GM18873 (cell line): ENCODE measurements around the gene ARTN.

Experiments used
- ATAC-seq: cut with Tn5 transposase; IDR thresholded peaks from one replicate; pipeline ENCODE4 v1.9.1; 2021; ENCODE audit warnings: mild to moderate bottlenecking, moderate library complexity, moderate number of reproducible peaks; ENCODE audit not compliant: unreplicated experiment, low FRiP score

Gene ARTN

DNA sequence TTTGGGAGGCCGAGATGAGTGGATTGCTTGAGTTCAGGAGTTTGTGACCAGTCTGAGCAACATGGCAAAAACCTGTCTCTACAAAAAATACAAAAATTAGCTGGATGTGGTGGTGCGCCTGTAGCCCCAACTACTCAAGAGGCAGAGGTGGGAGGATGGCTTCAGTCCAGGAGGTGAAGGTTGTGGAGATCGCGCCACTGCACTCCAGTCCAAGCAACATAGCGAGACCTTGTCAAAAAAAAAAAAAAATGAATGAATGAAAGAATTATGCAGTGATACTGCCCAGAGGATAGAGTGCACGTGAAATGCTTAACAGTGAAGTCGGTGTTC, 35.8 kb downstream of the ARTN start:
- ATAC-seq = no peak

DNA sequence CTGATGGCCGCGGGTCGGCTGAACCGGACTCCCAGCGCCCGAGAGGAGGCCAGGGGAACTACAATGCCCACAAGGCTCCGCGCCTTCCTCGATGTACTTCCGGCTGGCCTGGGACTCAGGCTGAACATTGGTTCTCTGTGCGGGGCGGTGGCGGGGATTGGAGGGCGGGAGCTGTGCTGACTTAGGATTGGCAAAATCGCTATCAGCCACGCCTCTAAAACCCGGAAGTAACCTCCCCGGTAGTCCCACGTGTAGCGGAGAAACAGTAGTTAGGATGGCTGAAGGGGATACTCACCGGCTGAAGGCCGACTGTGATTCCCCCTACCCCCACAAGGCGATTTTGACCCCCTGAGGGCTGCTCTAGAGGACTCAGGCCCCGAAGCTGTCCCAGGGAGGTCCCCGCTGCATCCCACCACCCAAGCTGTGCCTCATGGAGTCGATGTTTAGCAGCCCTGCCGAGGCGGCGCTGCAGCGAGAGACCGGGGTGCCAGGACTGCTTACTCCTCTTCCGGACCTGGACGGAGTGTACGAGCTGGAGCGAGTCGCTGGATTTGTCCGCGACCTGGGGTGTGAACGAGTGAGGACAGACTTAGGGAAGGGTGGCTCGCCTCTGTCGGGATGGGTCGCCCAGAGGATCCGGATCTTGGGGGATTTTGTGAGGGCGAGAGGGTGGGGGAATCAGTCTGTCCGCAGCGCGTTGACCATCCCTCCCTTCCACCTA, 36.3 kb downstream of the ARTN start, which contains the start of gene DPH2:
Gene DPH2, plus strand, starts transcription at position 265 of the 721 bp plus-strand sequence. Its CDS starts 166 bp downstream, at position 431.
- peak; percentile 71 for ATAC-seq

DNA sequence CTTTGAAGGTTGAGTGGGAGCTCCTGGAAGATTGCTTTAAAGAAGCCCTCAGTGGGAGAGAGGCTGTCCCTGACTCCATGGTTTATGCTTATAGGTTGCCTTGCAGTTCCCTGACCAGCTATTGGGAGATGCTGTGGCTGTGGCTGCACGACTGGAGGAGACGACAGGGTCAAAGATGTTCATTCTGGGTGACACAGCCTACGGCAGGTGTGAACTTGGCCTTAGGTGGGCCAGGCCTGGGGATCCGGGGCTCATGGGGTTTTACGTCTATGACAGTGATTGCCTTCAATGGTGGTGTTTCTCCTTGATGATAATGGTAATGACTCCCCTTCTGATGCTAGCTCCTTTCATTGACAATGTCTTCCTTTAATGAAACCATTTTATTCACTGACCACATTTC, 36.9 kb downstream of the ARTN start:
- ATAC-seq = no peak

DNA sequence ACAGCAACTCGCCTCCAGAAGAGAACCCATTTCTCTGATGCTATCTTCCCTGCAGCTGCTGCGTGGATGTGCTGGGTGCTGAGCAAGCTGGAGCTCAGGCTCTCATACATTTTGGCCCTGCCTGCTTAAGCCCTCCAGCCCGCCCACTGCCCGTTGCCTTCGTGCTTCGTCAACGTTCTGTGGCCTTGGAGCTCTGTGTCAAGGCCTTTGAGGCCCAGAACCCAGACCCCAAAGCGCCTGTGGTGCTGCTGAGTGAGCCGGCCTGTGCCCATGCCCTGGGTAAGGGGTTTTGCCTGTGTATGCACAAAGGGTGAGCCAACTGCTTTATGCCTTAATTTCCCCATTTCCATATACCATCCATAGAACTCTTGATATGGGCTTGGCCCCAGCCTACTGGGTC, 37.3 kb downstream of the ARTN start:
- no peak for ATAC-seq

DNA sequence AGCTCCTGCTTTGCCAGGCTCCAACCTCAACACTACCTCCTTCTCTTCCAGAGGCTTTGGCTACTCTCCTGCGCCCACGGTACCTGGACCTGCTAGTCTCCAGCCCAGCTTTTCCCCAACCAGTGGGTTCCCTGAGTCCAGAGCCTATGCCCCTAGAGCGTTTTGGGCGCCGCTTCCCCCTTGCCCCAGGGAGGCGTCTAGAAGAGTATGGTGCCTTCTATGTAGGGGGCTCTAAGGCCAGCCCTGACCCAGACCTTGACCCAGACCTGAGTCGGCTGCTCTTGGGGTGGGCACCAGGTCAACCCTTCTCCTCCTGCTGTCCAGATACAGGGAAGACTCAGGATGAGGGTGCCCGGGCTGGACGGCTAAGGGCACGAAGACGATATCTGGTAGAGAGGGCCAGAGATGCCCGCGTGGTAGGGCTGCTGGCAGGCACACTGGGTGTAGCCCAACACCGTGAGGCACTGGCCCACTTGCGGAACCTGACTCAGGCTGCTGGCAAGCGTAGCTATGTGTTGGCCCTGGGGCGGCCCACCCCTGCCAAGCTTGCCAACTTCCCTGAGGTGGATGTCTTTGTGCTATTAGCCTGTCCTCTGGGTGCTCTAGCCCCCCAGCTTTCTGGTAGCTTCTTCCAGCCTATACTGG, 37.9 kb downstream of the ARTN start:
- no peak for ATAC-seq

DNA sequence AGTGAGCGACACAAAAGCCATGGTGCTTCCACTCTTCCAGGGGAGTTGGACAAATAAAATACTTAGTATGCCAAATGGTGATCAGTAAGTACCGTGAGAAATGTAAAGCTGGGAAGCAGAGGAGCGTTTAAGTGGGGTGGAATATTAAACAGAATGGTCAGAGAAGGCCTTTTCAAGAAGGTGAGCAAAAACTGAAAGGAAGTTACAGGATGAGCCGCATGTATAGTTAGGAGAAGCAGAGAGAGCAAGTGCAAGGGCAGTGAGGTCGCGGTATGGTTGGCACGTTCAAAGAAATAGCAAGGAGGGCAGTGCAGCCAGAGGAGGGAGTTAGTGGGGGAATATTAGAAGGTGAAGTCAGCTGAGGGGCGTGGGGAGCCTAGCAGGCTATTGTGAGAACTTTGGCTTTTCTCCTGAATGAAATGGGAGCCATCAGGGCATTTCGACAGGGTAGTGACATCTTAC, 40.4 kb downstream of the ARTN start:
- no peak for ATAC-seq

DNA sequence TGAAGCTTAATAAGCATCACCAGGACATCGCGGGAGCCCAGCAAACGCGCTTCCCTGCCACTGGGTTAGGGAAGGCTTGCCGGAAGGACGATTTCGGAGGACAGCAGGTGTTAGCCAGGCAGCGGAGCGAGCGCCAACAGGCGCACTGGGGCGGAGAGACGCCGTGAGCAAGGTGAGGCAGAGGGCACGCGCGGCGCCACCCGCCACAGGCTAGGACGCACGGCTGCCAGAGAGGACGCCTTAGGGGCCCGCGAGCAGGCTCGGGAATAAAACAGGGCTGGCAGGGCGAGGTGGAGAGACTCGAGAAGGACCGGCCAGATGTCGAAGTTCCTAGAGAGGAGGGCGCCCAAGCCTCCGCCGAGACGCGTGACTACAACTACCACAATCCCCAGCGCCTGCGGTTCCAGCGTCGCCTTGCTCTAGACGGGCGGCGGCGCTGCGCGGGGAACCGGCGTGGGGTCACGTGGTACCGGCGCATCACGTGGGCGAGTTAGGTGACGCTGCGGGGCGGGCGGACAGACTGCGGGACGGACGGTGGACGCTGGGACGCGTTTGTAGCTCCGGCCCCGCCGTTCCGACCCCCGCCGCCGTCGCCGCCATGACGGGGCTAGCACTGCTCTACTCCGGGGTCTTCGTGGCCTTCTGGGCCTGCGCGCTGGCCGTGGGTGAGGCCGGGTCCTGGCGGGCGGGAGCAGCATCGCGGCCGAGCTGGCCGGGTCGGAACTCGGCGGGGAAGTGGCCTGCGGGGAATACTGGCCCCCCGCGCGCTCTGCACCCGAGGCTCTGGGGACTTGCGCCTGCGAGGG, 41.0 kb downstream of the ARTN start, which contains the start of gene ATP6V0B:
Gene ATP6V0B, plus strand, starts transcription at position 518 of the 806 bp plus-strand sequence. Its CDS starts 81 bp downstream, at position 599.
- ATAC-seq = peak; percentile 57

DNA sequence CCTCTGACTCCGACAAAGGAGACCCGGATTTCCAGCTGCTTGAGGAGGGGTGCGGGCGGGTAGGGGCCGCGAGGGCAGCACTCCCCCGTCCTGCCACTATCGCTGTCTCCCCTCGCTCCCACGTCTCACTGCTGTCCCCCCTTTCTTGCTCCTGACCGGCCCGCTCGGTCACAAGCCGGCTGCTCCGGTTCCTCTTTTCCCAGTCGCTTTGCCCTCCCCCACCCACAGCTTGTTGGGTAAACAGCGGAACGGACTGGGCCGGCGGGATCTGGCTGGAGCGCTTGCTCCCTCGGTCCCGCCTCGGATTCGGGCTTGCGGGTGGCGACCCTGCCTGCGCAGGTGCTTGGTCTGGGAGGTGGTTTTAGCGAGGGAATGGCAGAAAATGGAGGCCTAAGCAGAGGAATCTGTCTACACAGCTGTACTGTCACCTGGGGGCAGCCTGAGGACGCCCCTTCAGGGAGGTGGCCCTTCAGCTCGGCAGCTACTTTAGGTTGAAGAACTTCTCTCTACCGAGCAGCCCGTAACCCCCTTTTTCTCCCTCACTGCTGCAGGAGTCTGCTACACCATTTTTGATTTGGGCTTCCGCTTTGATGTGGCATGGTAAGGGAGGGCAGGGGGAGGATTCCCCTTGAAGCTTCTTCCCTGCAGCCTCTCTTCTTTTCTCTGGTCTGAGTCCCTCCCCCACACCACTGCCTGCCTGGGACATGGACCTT, 41.8 kb downstream of the ARTN start:
- no peak for ATAC-seq

DNA sequence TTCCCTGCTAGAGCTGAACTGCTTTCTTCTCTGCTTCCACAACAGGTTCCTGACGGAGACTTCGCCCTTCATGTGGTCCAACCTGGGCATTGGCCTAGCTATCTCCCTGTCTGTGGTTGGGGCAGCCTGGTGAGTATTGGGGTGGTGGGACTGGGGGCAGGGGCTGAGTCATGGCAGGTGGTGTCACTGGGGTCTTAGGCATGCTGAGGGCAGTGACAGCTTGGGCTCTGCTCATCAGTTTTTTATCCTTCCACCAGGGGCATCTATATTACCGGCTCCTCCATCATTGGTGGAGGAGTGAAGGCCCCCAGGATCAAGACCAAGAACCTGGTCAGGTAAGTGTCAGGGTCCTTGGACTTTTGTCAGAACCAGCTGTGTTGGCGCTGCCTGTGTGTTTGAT, 42.4 kb downstream of the ARTN start:
- no peak for ATAC-seq

DNA sequence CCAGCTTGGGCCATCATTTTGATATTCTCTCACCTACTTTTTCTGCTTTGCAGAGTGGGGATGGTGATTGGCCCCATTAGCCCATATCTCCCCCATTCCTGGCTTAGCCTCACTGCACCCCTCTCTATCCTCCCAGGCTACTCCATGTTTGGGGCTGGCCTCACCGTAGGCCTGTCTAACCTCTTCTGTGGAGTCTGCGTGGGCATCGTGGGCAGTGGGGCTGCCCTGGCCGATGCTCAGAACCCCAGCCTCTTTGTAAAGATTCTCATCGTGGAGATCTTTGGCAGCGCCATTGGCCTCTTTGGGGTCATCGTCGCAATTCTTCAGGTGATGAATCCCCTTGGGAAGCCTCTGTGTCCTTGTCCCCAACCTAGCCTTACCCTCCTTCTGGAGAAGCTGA, 43.3 kb downstream of the ARTN start:
- ATAC-seq = no peak

DNA sequence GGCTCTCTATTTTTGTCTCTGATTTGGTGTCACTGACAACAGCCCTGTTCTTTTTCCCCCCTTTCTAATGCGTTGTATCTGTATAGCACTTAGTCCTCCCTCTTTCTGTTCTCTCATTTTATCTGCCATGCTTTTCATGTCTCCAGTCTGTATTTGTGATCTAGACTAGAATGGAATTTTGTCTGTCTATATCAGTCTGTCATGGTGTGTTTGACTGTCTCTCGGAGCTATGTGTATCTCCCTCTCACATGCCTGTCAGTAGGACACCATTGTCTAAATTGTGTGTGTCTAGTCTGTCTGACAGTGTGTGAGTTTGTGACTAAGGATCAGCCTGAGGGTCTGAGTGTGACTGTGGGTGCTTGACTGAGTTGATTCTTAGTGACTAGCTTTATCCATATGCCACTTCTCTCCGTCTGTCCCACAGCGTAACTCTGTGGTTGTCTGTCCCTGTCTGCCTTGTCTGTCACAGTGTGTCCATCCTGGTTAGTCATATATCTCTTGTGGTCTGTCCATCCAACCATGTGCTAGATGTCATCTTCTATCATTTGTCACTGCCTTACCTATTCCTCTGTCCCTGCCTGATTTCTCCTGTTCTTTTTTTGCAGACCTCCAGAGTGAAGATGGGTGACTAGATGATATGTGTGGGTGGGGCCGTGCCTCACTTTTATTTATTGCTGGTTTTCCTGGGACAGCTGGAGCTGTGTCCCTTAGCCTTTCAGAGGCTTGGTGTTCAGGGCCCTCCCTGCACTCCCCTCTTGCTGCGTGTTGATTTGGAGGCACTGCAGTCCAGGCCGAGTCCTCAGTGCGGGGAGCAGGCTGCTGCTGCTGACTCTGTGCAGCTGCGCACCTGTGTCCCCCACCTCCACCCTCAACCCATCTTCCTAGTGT, 44.0 kb downstream of the ARTN start:
- ATAC-seq = no peak

DNA sequence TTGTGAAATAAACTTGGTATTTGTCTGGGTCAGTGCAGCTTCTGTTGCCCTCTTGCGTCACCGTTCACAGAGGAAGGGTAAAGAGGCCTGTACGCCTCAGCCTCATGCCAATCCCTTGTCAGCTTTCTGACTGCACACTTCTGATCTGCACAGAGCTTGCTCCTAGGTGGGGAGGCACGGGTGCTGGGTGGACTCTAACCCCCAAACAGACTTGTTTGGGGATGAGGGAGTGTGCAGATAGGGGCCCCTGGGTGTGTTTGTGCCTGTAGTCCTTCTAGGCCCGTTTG, 44.6 kb downstream of the ARTN start:
- no peak for ATAC-seq

DNA sequence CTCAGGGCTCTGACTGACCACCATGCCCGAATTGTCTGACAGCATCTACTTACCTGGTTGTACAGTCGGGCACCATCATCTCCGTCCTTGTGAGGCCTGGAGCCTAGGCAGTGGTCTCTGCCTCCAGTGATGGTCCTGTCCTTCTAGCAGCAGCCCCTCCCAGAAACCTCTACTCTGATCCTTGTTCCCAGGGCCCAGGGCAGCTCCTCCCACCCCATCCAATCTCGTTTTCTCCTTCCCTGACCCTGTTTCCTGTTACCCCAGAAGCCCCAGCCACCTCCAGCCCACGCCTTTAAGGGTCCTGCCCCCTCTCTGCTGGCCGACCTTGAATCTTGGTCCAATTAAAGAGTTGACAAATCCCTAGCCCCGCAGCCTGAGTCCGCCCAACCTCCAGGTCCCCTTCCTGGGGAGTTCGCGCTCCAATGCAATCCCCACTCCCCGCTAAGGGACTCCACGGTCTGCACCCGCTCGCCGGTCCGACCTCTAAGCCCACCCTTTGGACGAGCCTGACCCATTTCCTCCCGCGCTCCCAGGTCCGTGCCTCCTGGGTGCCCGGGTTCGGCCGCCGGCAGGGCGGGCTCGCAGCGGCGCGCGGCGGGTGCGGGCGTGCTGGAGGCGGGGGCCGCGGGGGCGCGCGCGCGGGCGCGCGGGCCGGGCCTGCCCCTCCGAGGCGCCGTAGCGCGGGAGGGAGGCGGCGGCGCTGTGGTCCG, 45.1 kb downstream of the ARTN start, which contains the start of gene B4GALT2:
Gene B4GALT2, plus strand, starts transcription at position 660 of the 710 bp plus-strand sequence. CDS start 1,951 bp downstream, outside the sequence.
- no peak for ATAC-seq

DNA sequence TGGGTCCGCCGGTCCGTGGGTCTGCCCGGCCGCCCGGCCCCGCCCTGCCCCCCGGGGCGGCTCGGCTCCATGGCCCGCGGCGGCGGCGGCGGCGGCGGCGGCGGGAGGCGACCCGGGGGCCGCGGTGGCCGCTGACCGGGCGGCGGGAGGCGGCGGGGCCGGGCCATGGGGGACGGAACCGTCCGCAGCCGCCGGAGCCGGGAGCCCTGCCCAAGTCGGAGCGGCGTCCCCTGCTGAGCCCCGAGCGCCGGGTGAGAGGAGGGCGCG, 45.6 kb downstream of the ARTN start:
- no peak for ATAC-seq

DNA sequence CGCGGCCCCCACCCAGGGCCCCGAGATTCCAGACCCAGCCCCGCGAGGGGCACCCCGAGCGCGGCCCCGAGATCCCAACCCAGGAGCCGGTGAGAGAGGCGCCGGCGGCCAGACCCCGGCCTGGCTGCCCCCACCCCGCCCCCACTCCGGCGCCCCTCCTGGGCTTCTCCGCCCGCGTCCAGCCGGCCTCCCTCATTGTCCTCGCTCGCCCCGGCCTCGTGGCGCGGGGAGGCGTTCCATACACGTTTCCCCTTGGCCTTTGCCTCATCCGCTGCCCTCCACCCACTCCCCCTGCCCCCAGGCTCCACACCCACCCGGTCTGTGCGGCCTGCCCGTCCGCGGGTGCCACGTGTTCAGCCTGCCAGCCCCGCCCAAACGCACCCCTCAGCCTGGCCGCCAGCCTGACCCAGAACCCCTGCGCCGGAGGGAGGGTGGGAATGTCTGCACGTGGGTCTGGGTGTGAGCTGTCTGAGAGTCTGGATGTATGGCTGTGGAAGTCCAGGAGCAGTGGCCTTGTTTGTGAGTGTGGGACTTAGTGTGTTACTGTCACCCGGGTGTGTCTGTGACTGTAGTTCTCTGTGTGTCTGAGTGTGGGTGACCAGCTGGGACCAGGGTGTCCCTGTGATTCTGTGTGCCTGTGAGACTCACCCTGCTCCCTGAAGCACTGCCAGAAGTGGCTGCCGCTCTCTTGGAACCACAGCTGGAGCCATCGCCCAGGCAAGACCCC, 46.1 kb downstream of the ARTN start:
- no peak for ATAC-seq

DNA sequence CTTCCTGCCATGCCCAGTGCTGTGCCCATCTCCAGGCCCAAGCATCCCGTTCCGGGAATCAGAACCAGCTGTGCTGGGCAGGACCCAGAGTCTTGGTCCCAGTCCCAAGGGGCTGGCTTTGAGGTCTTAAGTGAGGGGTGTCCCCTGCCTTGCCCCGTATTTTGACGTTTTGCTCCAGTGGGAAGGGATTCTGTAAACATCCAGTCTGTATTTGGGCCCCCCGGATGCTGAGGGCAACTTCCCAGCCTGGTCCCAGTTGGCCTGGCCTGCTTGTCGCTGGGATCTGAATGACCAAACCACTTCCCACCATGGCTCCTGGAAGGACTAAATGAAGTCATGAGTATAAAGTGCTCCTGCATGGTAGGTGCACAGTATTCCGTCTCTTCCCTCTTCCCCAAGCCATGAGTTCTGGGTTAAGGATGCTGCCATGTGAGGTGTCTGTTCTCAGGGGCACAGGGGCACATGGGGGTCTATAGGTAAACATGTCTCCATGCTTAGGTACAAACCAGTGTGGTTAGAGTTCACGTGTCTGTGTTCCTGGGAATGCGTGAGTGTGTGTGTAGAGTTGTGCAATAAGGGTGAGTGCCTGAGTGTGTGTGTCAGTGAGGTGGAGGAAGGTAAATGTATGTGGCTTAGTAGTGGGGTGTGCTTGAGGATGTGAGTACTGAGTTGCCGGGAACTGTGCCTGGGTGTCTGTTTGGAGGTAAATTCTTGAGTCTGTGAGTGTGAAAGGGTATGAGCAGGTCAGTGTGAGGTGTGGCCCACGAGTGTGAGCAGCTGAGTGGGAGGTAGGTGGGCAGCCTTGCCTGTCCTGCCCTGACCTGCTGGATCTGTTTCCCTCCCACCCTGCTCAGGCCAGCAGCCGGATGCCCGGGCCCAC, 46.9 kb downstream of the ARTN start:
- ATAC-seq = no peak

DNA sequence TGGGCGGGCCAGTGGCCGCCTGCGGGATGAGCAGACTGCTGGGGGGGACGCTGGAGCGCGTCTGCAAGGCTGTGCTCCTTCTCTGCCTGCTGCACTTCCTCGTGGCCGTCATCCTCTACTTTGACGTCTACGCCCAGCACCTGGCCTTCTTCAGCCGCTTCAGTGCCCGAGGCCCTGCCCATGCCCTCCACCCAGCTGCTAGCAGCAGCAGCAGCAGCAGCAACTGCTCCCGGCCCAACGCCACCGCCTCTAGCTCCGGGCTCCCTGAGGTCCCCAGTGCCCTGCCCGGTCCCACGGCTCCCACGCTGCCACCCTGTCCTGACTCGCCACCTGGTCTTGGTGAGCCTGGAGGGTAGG, 47.5 kb downstream of the ARTN start:
- no peak for ATAC-seq

DNA sequence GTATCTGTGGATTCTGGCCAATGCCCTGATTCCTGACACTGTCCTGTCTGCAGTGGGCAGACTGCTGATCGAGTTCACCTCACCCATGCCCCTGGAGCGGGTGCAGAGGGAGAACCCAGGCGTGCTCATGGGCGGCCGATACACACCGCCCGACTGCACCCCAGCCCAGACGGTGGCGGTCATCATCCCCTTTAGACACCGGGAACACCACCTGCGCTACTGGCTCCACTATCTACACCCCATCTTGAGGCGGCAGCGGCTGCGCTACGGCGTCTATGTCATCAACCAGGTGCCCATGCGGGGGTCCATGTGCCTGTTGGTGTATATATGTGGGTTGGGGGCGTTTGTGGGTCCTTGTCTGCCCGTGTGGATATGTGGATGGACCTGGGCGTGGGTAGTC, 48.0 kb downstream of the ARTN start:
- no peak for ATAC-seq
